Muscle of leg (tissue), 11 donors: ENCODE results near the gene ZNF740. TPM values are rescaled to one million over a fixed set of nuclear protein-coding genes. Genes with fewer than 3 reads are reported as not detected.

Experiments
- DNase-seq: peaks from one replicate; pipeline ENCODE4 v3.0.0; 2013
- H3K27ac ChIP-seq: one replicate; pipeline ENCODE4 v1.5.1; 2013; ENCODE audit warnings: mild to moderate bottlenecking, low read length, control low read depth
- H3K27me3 ChIP-seq: one replicate; pipeline ENCODE4 v1.6.1; 2013; ENCODE audit warnings: low read length; ENCODE audit not compliant: control insufficient read depth, insufficient read depth
- H3K36me3 ChIP-seq: one replicate; pipeline ENCODE4 v1.6.1; 2013; ENCODE audit warnings: low read length; ENCODE audit not compliant: control insufficient read depth, insufficient read depth
- H3K4me1 ChIP-seq: one replicate; pipeline ENCODE4 v1.6.1; 2013; ENCODE audit warnings: low read length; ENCODE audit not compliant: control insufficient read depth, insufficient read depth
- H3K4me3 ChIP-seq: one replicate; pipeline ENCODE4 v1.5.1; 2013; ENCODE audit warnings: low read length, control low read depth
- H3K9me3 ChIP-seq: replicated peaks from 2 replicates; pipeline ENCODE4 v1.6.1; 2013; ENCODE audit warnings: low read depth, low read length; ENCODE audit not compliant: control insufficient read depth
- WGBS: methylation state at CpG from one replicate; pipeline ENCODE4 v1.1.5; 2013; ENCODE audit warnings: missing lambda C conversion rate; ENCODE audit not compliant: insufficient coverage; 5-methylcytosine and 5-hydroxymethylcytosine counted together
- polyA plus RNA-seq, 8 donors: library from polyadenylated mRNA; unstranded; fragments of 120-200 nt; gene quantifications; one replicate each; pipeline versions ENCODE4 v1.2.1 to v1.2.3, GENCODE V29; 2013; ENCODE audit warnings: inconsistent platforms in 1 of 8, low replicate concordance in 1 of 8; ENCODE audit not compliant: insufficient read length in 8 of 8, insufficient read depth in 1 of 8
- total RNA-seq: library from RNA; stranded (reverse); fragments of 120-200 nt; gene quantifications from one replicate; pipeline ENCODE4 v1.2.4, GENCODE V29; 2013

Gene ZNF740
- total and polyA plus RNA-seq, 9 donors: 19.0 to 36.9 (median 27.6) TPM

GRCh38 chr12:53182903-53183302 is 2.4 kb downstream of the ZNF740 start:
- Histone ChIP-seq H3K4me1 (peaks cover 20% of the 10 kb centered on the region), H3K4me3 (no peak overlapping the region), H3K9me3 (no peaks in the 10 kb centered on the region), H3K27ac (no peak overlapping the region), H3K27me3 (no peaks in the 10 kb centered on the region), H3K36me3 (peaks cover 56% of the 10 kb centered on the region)
- DNase-seq: peak; percentile 51
- no CpG with 5 or more reads among the region's 2 CpGs for WGBS

GRCh38 chr12:53184828-53185227 is 4.3 kb downstream of the ZNF740 start:
- no peak for DNase-seq
- 88% methylated on average over 6 of the region's 6 CpGs for WGBS

GRCh38 chr12:53185582-53186153 is 5.1 kb downstream of the ZNF740 start:
- Histone ChIP-seq H3K27me3 (no peaks in the 10 kb centered on the region), H3K9me3 (no peaks in the 10 kb centered on the region), H3K27ac (no peak overlapping the region), H3K4me1 (peaks cover 17% of the 10 kb centered on the region), H3K36me3 (peaks cover 68% of the 10 kb centered on the region), H3K4me3 (no peak overlapping the region)
- no CpG with 5 or more reads among the region's 3 CpGs for WGBS
- DNase-seq: no peak

More at GRCh38 chr12:53184828-53185227, 4.3 kb downstream of the ZNF740 start:
- Histone ChIP-seq H3K36me3 (peaks cover 68% of the 10 kb centered on the region), H3K4me1 (peaks cover 17% of the 10 kb centered on the region), H3K27me3 (no peaks in the 10 kb centered on the region), H3K4me3 (no peak overlapping the region), H3K27ac (no peak overlapping the region), H3K9me3 (no peaks in the 10 kb centered on the region)

- WGBS: 68% methylated on average over 3 of the region's 4 CpGs
- Histone ChIP-seq H3K9me3 (no peaks in the 10 kb centered on the region), H3K36me3 (peaks cover 79% of the 10 kb centered on the region), H3K27me3 (no peaks in the 10 kb centered on the region), H3K4me1 (peaks cover 12% of the 10 kb centered on the region), H3K27ac (no peak overlapping the region), H3K4me3 (no peak overlapping the region)
- no peak for DNase-seq
Measured at GRCh38 chr12:53186745-53187144, 6.2 kb downstream of the ZNF740 start.

- Histone ChIP-seq H3K4me1 (peaks cover 6% of the 10 kb centered on the region), H3K27ac (no peak overlapping the region), H3K4me3 (no peak overlapping the region), H3K27me3 (no peaks in the 10 kb centered on the region), H3K9me3 (no peaks in the 10 kb centered on the region), H3K36me3 (peaks cover 74% of the 10 kb centered on the region)
- 85% methylated on average over 10 of the region's 15 CpGs for WGBS
- DNase-seq: no peak
Measured at GRCh38 chr12:53187145-53187899, 6.8 kb downstream of the ZNF740 start.

GRCh38 chr12:53190108-53190729 is 9.7 kb downstream of the ZNF740 start:
- H3K36me3 ChIP-seq: peaks cover 52% of the 10 kb centered on the region
- WGBS: 31% methylated on average over 9 of the region's 14 CpGs

GRCh38 chr12:53191096-53191884 is 10.8 kb downstream of the ZNF740 start:
- 72% methylated on average over 5 of the region's 11 CpGs for WGBS
- Histone ChIP-seq H3K36me3 (peaks cover 42% of the 10 kb centered on the region), H3K4me3 (no peak overlapping the region), H3K4me1 (no peaks in the 10 kb centered on the region), H3K27me3 (peaks cover 2% of the 10 kb centered on the region), H3K27ac (no peak overlapping the region), H3K9me3 (no peaks in the 10 kb centered on the region)
- DNase-seq: no peak

More at GRCh38 chr12:53190108-53190729, 9.7 kb downstream of the ZNF740 start:
- Histone ChIP-seq H3K9me3 (no peaks in the 10 kb centered on the region), H3K27me3 (no peaks in the 10 kb centered on the region), H3K27ac (no peak overlapping the region), H3K4me1 (no peaks in the 10 kb centered on the region), H3K4me3 (no peak overlapping the region)
- peak; percentile 50 for DNase-seq

- 88% methylated on average over 14 of the region's 14 CpGs for WGBS
- no peak for DNase-seq
- peaks cover 35% of the 10 kb centered on the region for H3K36me3 ChIP-seq
Measured at GRCh38 chr12:53191885-53192530, 11.5 kb downstream of the ZNF740 start.

GRCh38 chr12:53192531-53193021 is 12.1 kb downstream of the ZNF740 start:
- H3K4me3 ChIP-seq: no peak overlapping the region
- DNase-seq: no peak
- H3K4me1 ChIP-seq: peaks cover 3% of the 10 kb centered on the region
- H3K9me3 ChIP-seq: no peaks in the 10 kb centered on the region
- H3K27me3 ChIP-seq: peaks cover 6% of the 10 kb centered on the region
- WGBS: 94% methylated on average over 14 of the region's 14 CpGs
- peaks cover 29% of the 10 kb centered on the region for H3K36me3 ChIP-seq
- no peak overlapping the region for H3K27ac ChIP-seq

More at GRCh38 chr12:53191885-53192530, 11.5 kb downstream of the ZNF740 start:
- Histone ChIP-seq H3K9me3 (no peaks in the 10 kb centered on the region), H3K4me3 (no peak overlapping the region), H3K27me3 (peaks cover 2% of the 10 kb centered on the region), H3K27ac (no peak overlapping the region), H3K4me1 (no peaks in the 10 kb centered on the region)
